ENCODE data around the gene ERFE. TPM values are rescaled to one million over a fixed set of nuclear protein-coding genes. Genes with fewer than 3 reads are reported as not detected.

ERFE gene
- total RNA-seq, 4 donors from 2014 or later: 0.19 TPM; not detected in 3

DNA sequence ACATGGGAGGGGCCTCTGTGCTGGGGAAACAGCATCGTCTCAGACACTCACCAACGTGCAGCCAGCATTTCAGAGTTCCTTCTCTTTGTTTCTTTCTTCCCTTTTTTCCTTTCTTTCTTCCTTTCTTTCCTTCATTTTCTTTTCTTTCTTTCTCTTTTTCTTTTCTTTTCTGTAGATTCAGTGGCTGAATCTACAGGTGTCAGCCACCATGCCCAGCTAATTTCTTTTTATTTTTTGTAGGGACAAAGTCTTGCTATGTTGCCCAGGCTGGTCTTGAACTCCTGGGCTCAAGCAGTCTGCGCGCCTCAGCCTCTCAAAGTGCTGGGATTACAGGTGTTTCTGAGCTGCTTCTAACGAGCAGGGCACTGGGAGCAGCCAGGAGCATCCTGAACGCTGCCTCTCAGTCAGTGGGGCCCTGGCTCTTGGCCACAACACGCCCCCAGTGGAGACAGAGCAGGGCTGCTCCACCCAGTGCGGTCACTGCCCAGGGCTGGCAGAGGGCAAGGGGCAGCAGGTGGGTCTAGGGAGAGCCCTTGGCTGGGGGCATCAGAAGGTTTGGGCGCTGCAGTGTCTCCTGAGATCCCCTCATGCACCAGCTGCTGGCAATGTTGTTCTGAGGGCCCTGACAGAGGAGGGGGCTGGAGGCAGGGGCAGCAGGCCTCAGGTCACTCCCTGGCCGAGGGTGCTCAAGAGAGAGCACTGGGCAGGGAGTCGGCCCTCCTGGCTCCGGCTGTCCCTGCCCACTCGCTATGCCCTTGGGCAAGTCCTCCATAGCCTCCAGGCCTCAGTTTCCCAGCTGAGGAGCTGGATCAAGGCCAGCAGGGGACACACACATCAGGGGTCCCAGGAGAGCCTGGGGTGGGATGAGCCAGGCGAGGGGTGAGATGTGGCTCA, 25.0 kb upstream of the ERFE start:
- Histone ChIP-seq H3K4me3 (no peak overlapping the region), H3K4me1 (peaks cover 3 to 14% (median 11%) of the 10 kb centered on the region in 3 donors), H3K27ac (no peak overlapping the region), H3K27me3 (no peaks in the 10 kb centered on the region), H3K36me3 (no peaks in the 10 kb centered on the region), H3K9me3 (no peaks in the 10 kb centered on the region)
- DNase-seq: no peak
- TF ChIP-seq POLR2A (IDR thresholded peaks at IDR 0.05): no peak
- TF ChIP-seq, protein P1, sequence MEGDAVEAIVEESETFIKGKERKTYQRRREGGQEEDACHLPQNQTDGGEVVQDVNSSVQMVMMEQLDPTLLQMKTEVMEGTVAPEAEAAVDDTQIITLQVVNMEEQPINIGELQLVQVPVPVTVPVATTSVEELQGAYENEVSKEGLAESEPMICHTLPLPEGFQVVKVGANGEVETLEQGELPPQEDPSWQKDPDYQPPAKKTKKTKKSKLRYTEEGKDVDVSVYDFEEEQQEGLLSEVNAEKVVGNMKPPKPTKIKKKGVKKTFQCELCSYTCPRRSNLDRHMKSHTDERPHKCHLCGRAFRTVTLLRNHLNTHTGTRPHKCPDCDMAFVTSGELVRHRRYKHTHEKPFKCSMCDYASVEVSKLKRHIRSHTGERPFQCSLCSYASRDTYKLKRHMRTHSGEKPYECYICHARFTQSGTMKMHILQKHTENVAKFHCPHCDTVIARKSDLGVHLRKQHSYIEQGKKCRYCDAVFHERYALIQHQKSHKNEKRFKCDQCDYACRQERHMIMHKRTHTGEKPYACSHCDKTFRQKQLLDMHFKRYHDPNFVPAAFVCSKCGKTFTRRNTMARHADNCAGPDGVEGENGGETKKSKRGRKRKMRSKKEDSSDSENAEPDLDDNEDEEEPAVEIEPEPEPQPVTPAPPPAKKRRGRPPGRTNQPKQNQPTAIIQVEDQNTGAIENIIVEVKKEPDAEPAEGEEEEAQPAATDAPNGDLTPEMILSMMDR (IDR thresholded peaks at IDR 0.05): no peak
- 69 to 72% methylated on average over 4 to 5 of the region's 14 CpGs for WGBS, 2 donors
- intact Hi-C loops (cut with DNase I): no loop called here

DNA sequence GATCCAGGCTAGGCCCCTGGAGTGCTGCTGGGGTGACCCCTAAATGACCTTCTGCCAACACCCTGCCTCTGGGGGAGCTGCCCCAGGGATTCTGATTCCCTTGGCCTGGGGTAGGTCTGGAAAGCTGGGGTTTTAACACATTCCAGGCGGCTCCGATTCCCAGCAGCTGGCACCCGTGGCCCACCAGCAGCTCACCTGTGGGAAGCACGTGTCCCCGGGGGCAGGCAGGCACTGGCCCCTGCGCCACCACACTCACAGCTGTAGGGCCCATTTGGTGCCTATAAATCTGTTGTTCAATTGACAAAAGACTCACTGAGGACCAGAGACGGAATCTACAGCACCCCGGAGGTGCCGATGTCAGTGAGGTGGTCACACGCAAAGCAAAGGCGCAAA, 24.4 kb upstream of the ERFE start:
- Histone ChIP-seq H3K4me3 (no peak overlapping the region), H3K9me3 (no peaks in the 10 kb centered on the region), H3K4me1 (peaks cover 3 to 20% (median 18%) of the 10 kb centered on the region in 3 donors), H3K27me3 (no peaks in the 10 kb centered on the region), H3K27ac (no peak overlapping the region), H3K36me3 (no peaks in the 10 kb centered on the region)
- DNase-seq: no peak
- intact Hi-C loops (cut with DNase I): no loop called here
- no peak for TF ChIP-seq POLR2A (IDR thresholded peaks at IDR 0.05)
- TF ChIP-seq, protein P1 (IDR thresholded peaks at IDR 0.05): no peak
- WGBS, 2 donors: 95 to 100% methylated on average over 2 to 3 of the region's 11 CpGs

DNA sequence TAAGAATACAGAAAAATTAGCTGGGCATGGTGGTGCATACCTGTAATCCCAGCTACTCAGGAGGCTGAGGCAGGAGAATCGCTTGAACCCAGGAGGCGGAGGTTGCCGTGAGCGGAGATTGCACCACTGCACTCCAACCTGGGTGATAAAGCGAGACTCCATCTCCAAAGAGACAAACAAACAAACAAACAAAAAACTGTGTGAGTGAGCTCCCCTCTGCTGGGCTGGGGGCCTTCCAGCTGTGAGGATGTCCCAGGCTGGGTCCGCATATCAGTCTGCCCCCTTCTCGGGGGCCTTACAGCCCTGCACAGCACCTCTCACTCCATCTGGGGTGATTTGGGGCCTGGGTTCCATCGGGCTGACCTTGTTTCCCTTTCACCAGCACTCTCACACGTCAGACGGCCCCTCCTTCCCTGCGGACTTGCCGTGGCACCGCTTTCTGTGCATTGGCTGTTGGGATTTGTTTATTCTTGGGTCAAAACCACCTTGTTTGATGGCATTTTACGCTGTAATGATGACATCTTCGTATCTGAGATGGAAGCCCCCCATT, 23.1 kb upstream of the ERFE start:
- no peak overlapping the region for H3K4me3 ChIP-seq
- H3K4me1 ChIP-seq: peaks cover 3 to 26% (median 19%) of the 10 kb centered on the region in 3 donors
- no peak for DNase-seq
- no peaks in the 10 kb centered on the region for H3K9me3 ChIP-seq
- no peak overlapping the region for H3K27ac ChIP-seq
- 86 to 87% methylated on average over 14 to 15 of the region's 15 CpGs for WGBS, 2 donors
- no peak for TF ChIP-seq POLR2A (IDR thresholded peaks at IDR 0.05)
- TF ChIP-seq, protein P1 (IDR thresholded peaks at IDR 0.05): no peak
- intact Hi-C loops (cut with DNase I): no loop called here
- no peaks in the 10 kb centered on the region for H3K27me3 ChIP-seq
- H3K36me3 ChIP-seq: no peaks in the 10 kb centered on the region

DNA sequence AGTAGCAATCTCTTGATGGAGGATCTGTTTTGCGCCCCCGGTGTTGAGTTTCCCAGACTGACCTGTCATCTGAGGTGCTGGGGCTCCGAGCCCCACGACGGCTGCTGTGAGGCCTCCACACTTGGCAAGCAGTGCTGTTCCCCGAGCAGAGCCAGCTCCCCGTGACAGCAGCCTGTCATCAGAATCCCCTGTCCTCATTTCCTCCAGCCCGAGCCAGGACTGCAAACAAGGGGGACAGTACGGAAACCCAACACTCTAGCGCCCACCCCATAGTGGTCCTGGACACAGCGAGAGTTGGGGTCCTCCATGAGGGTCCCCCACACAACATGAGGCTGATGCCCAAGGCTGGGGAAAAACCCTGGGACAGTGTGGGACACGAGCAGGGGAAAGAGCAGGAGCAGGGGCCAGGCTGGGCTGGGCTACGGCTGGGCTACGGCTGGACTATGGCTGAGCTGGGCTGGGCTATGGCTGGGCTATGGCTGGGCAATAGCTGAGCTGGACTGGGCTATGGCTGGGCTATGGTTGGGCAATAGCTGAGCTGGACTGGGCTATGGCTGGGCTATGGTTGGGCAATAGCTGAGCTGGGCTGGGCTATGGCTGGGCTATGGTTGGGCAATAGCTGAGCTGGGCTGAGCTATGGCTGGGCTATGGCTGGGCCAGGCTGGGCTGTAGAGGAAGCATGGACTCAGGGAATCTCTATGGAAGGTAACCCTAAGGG, 21.8 kb upstream of the ERFE start:
- DNase-seq: no peak
- Histone ChIP-seq H3K4me1 (peaks cover 12 to 39% (median 28%) of the 10 kb centered on the region in 3 donors), H3K27me3 (no peaks in the 10 kb centered on the region), H3K36me3 (no peaks in the 10 kb centered on the region), H3K9me3 (no peaks in the 10 kb centered on the region), H3K27ac (peak overlapping the region in 1 of 4 donors; percentile 61), H3K4me3 (no peak overlapping the region)
- 70% methylated on average over 7 of the region's 14 CpGs; no CpG with 5 or more reads in 1 of the 2 donors for WGBS, 2 donors
- intact Hi-C loops (cut with DNase I): no loop called here
- TF ChIP-seq, protein P1 (IDR thresholded peaks at IDR 0.05): no peak
- TF ChIP-seq POLR2A (IDR thresholded peaks at IDR 0.05): no peak

All from esophagus squamous epithelium (tissue), 5 donors.